B cell (primary cell): Measurements from ENCODE around the gene ZNF557. TPM values are rescaled to one million over a fixed set of nuclear protein-coding genes. Genes with fewer than 3 reads are reported as not detected.

Experiments
- ATAC-seq: fragments of 200-7000 bp; cut with Tn5 transposase; one replicate; pipeline ENCODE4 v1.10.0; 2021; ENCODE audit warnings: low read depth, mild to moderate bottlenecking, moderate number of reproducible peaks, moderate library complexity
- CTCF ChIA-PET: fragments of 350-600 bp; sonication (Branson Sonifier 250); formaldehyde crosslinking; loops from one replicate; lab custom pipeline; 2021; ENCODE audit warnings: antibody characterized with exemption, inconsistent platforms; lab: Charles Lee
- POLR2A ChIA-PET: fragments of 350-600 bp; sonication (Branson Sonifier 250); formaldehyde crosslinking; loops from one replicate; lab custom pipeline; 2021; ENCODE audit warnings: antibody characterized with exemption; lab: Charles Lee
- DNase-seq: peaks from one replicate; pipeline ENCODE4 v3.0.0; 2013
- H2AFZ ChIP-seq: 2 replicates; pipeline ENCODE4 v1.6.1; 2012; ENCODE audit warnings: mild to moderate bottlenecking, low read depth, low read length; ENCODE audit not compliant: insufficient read depth, poor library complexity, severe bottlenecking
- H3K27ac ChIP-seq, 2 donors: 1 replicate in 1 of 2; 2 replicates in 1 of 2; pipeline ENCODE4 v1.5.1; 2012 to 2013; ENCODE audit warnings: low read length in 2 of 2, mild to moderate bottlenecking in 2 of 2, moderate library complexity in 1 of 2
- H3K27me3 ChIP-seq, 4 experiments: fragments of 200-600 bp in 1 of 4; sonication (generic) in 1 of 4; replicated peaks in 1 of 4; 1 replicate in 2 of 4; 2 replicates in 2 of 4; pipeline versions ENCODE4 v1.6.1 to v1.7.0; 2013 to 2016; ENCODE audit warnings: low read length in 3 of 4, mild to moderate bottlenecking in 2 of 4, mixed read lengths in 1 of 4, moderate library complexity in 1 of 4; ENCODE audit not compliant: insufficient read depth in 4 of 4, control insufficient read depth in 3 of 4; ENCODE audit errors: control extremely low read depth in 1 of 4
- H3K36me3 ChIP-seq, 2 experiments: replicated peaks in 1 of 2; 1 replicate in 1 of 2; 2 replicates in 1 of 2; pipeline versions ENCODE4 v1.6.1 to v1.7.1; 2013; ENCODE audit warnings: low read length in 1 of 2; ENCODE audit not compliant: insufficient read depth in 2 of 2, control insufficient read depth in 1 of 2; ENCODE audit errors: control extremely low read depth in 1 of 2, extremely low read depth in 1 of 2
- H3K4me1 ChIP-seq, 2 donors: fragments of 200-600 bp in 1 of 2; sonication (generic) in 1 of 2; 1 replicate in 1 of 2; 2 replicates in 1 of 2; pipeline versions ENCODE4 v1.5.1 to v1.6.1; 2013 to 2017; ENCODE audit warnings: low read length in 2 of 2; ENCODE audit not compliant: control insufficient read depth in 2 of 2, insufficient read depth in 2 of 2
- H3K4me2 ChIP-seq: replicated peaks from 2 replicates; pipeline ENCODE3; 2012; ENCODE audit warnings: mild to moderate bottlenecking, low read depth, low read length; ENCODE audit not compliant: poor library complexity, severe bottlenecking
- H3K4me3 ChIP-seq, 5 experiments: fragments of 200-600 bp in 1 of 5; sonication (generic) in 1 of 5; 1 replicate in 3 of 5; 2 replicates in 2 of 5; pipeline versions ENCODE4 v1.5.1 to v1.7.0; 2011 to 2016; ENCODE audit warnings: low read length in 4 of 5, mild to moderate bottlenecking in 4 of 5, low read depth in 2 of 5, control low read depth in 1 of 5, moderate library complexity in 1 of 5; ENCODE audit not compliant: insufficient read depth in 1 of 5; ENCODE audit errors: control extremely low read depth in 1 of 5, extremely low read depth in 1 of 5
- H3K79me2 ChIP-seq: fragments of 200-600 bp; sonication (generic); one replicate; pipeline ENCODE4 v1.6.0; 2016; ENCODE audit warnings: low read length; ENCODE audit not compliant: control insufficient read depth, insufficient read depth
- H3K9ac ChIP-seq: fragments of 200-600 bp; sonication (generic); 2 replicates; pipeline ENCODE4 v1.6.1; 2017; ENCODE audit warnings: mild to moderate bottlenecking, low read length, moderate library complexity
- H3K9me3 ChIP-seq, 3 donors: one replicate each; pipeline versions ENCODE4 v1.6.1 to v1.7.1; 2013; ENCODE audit warnings: low read length in 2 of 3; ENCODE audit not compliant: control insufficient read depth in 2 of 3, insufficient read depth in 1 of 3; ENCODE audit errors: control extremely low read depth in 1 of 3
- H4K20me1 ChIP-seq: 2 replicates; pipeline ENCODE4 v1.6.0; 2012; ENCODE audit warnings: mild to moderate bottlenecking, low read length; ENCODE audit not compliant: insufficient read depth, control insufficient read depth, poor library complexity, severe bottlenecking
- H3K27ac Mint-ChIP-seq: one replicate; pipeline ENCODE4 v1.8.0; 2021; ENCODE audit warnings: mixed read lengths
- H3K27me3 Mint-ChIP-seq: one replicate; pipeline ENCODE4 v1.8.0; 2021; ENCODE audit warnings: mixed read lengths
- H3K4me1 Mint-ChIP-seq: one replicate; pipeline ENCODE4 v1.8.0; 2021; ENCODE audit warnings: mixed read lengths
- H3K4me3 Mint-ChIP-seq: one replicate; pipeline ENCODE4 v1.8.0; 2021; ENCODE audit warnings: mixed read lengths
- H3K9me3 Mint-ChIP-seq: one replicate; pipeline ENCODE4 v1.8.0; 2022; ENCODE audit warnings: mixed read lengths; ENCODE audit not compliant: insufficient read depth
- CTCF ChIP-seq: fragments of 200-600 bp; IDR thresholded peaks from one replicate; pipeline ENCODE4 v1.8.0; 2022; ENCODE audit warnings: antibody characterized with exemption, mild to moderate bottlenecking
- EZH2 ChIP-seq: IDR thresholded peaks from 2 replicates; pipeline ENCODE4 v1.6.1; 2012; ENCODE audit warnings: borderline replicate concordance, low read depth, mild to moderate bottlenecking, moderate library complexity, low read length; ENCODE audit not compliant: insufficient read depth, poor library complexity, severe bottlenecking
- WGBS: methylation state at CpG from one replicate; pipeline ENCODE4 v1.1.5; 2013; ENCODE audit warnings: missing lambda C conversion rate; ENCODE audit not compliant: insufficient coverage; 5-methylcytosine and 5-hydroxymethylcytosine counted together
- intact Hi-C: fragments of 100-400 bp; cut with micrococcal nuclease; formaldehyde crosslinking; loops from one replicate; pipeline ENCODE4 v1.10.0; 2022
- polyA plus RNA-seq: library from polyadenylated mRNA; depleted of rRNA; stranded (reverse); fragments of >200 nt; gene quantifications from 2 replicates; pipeline ENCODE4 v1.2.3, GENCODE V29; 2012
- total RNA-seq, 2 donors: library from RNA; stranded (reverse); fragments of 120-200 nt in 1 of 2; gene quantifications; 1 replicate in 1 of 2; 2 replicates in 1 of 2; pipeline versions ENCODE4 v1.2.3 to v1.2.4, GENCODE V29; 2013 to 2022

ZNF557 gene
- total and polyA plus RNA-seq, 2 donors (not counting 1 experiment from before 2014, with no cell fraction given): 1.5 to 26.8 TPM

- DNase-seq (no peak), ATAC-seq (no peak)
- H3K27me3 Mint-ChIP-seq: peaks cover 15% of the 10 kb centered on the region
- ChIA-PET CTCF (interaction anchor here (0.6 kb wide), 1 partner anchor 193 kb away, joined by 3 read pairs; no protein-coding TSS in a partner anchor), POLR2A (interaction anchor here (0.5 kb wide), 1 partner anchor 1133 kb away, joined by 3 read pairs; no protein-coding TSS in a partner anchor)
- H3K4me3 Mint-ChIP-seq: no peak overlapping the region
- no peaks in the 10 kb centered on the region for H3K36me3 ChIP-seq
- no peaks in the 10 kb centered on the region for H3K79me2 ChIP-seq
- no peak overlapping the region for H3K4me3 ChIP-seq
- no CpG with 5 or more reads among the region's 4 CpGs for WGBS
- no peak overlapping the region for H3K9ac ChIP-seq
- H4K20me1 ChIP-seq: no peaks in the 10 kb centered on the region
- peaks cover 0 to 3% (median 0%) of the 10 kb centered on the region in 4 experiments for H3K27me3 ChIP-seq
- H3K4me1 Mint-ChIP-seq: no peaks in the 10 kb centered on the region
- H3K27ac ChIP-seq: no peak overlapping the region
- intact Hi-C loops: no loop called here
- no peak overlapping the region for H2AFZ ChIP-seq
- H3K4me2 ChIP-seq: no peak overlapping the region
- peaks cover 0 to 6% (median 0%) of the 10 kb centered on the region in 3 donors for H3K9me3 ChIP-seq
- H3K9me3 Mint-ChIP-seq: no peaks in the 10 kb centered on the region
- TF ChIP-seq CTCF: no peak
- TF ChIP-seq EZH2: no peak
- H3K4me1 ChIP-seq: no peaks in the 10 kb centered on the region
- H3K27ac Mint-ChIP-seq: no peak overlapping the region
These were observed 43.2 kb downstream of the ZNF557 start for GRCh38 chr19:7112675-7113074.

GRCh38 chr19:7113233-7113632 is 43.7 kb downstream of the ZNF557 start:
- POLR2A ChIA-PET: no interaction called here
- DNase-seq: no peak
- no CpG with 5 or more reads among the region's 1 CpG for WGBS
- TF ChIP-seq CTCF (no peak), EZH2 (no peak)
- Histone ChIP-seq H3K27me3 (peaks cover 0 to 3% (median 0%) of the 10 kb centered on the region in 4 experiments), H3K36me3 (no peaks in the 10 kb centered on the region), H2AFZ (no peak overlapping the region), H3K79me2 (no peaks in the 10 kb centered on the region), H3K4me1 (no peaks in the 10 kb centered on the region), H3K4me2 (no peak overlapping the region), H3K9me3 (peaks cover 0 to 6% (median 0%) of the 10 kb centered on the region in 3 donors), H3K4me3 (no peak overlapping the region), H3K27ac (no peak overlapping the region), H4K20me1 (no peaks in the 10 kb centered on the region), H3K9ac (no peak overlapping the region)
- no peaks in the 10 kb centered on the region for H3K9me3 Mint-ChIP-seq
- H3K4me1 Mint-ChIP-seq: no peaks in the 10 kb centered on the region
- intact Hi-C loops: no loop called here
- H3K4me3 Mint-ChIP-seq: no peak overlapping the region
- ATAC-seq: no peak
- peaks cover 15% of the 10 kb centered on the region for H3K27me3 Mint-ChIP-seq
- CTCF ChIA-PET: interaction anchor here (0.6 kb wide), 1 partner anchor 192 kb away, joined by 3 read pairs; no protein-coding TSS in a partner anchor
- H3K27ac Mint-ChIP-seq: no peak overlapping the region
